GM18520 (cell line): ENCODE results near the gene FUT8.

ENCODE experiments used
- ATAC-seq: cut with Tn5 transposase; IDR thresholded peaks from one replicate; pipeline ENCODE4 v1.9.1; 2021; ENCODE audit not compliant: unreplicated experiment

The FUT8 gene

GRCh38 chr14:65491274-65491673 lies 78.7 kb downstream of the FUT8 start:
- no peak for ATAC-seq

GRCh38 chr14:65492266-65492665 lies 79.7 kb downstream of the FUT8 start:
- no peak for ATAC-seq

- no peak for ATAC-seq
These were observed 82.7 kb downstream of the FUT8 start for GRCh38 chr14:65495196-65495595.

- no peak for ATAC-seq
These were observed 83.9 kb downstream of the FUT8 start for GRCh38 chr14:65496178-65496993.

- ATAC-seq: no peak
These were observed 86.6 kb downstream of the FUT8 start for GRCh38 chr14:65499138-65499537.

GRCh38 chr14:65500075-65500474 lies 87.5 kb downstream of the FUT8 start:
- no peak for ATAC-seq

- ATAC-seq: no peak
These were observed 88.8 kb downstream of the FUT8 start for GRCh38 chr14:65501328-65501727.

- ATAC-seq: no peak
These were observed 90.2 kb downstream of the FUT8 start for GRCh38 chr14:65502676-65503124.

- ATAC-seq: no peak
These were observed 91.2 kb downstream of the FUT8 start for GRCh38 chr14:65503771-65504170.

GRCh38 chr14:65506801-65507200 lies 94.3 kb downstream of the FUT8 start:
- ATAC-seq: no peak

GRCh38 chr14:65509842-65510241 lies 97.3 kb downstream of the FUT8 start:
- no peak for ATAC-seq

- no peak for ATAC-seq
These were observed 101.1 kb downstream of the FUT8 start for GRCh38 chr14:65513671-65514070.

GRCh38 chr14:65517635-65518542 lies 105.4 kb downstream of the FUT8 start:
- ATAC-seq: no peak

GRCh38 chr14:65528069-65528468 lies 115.5 kb downstream of the FUT8 start:
- ATAC-seq: no peak

GRCh38 chr14:65531148-65531547 lies 118.6 kb downstream of the FUT8 start:
- no peak for ATAC-seq

- ATAC-seq: no peak
These were observed 121.3 kb downstream of the FUT8 start for GRCh38 chr14:65533736-65534404.

- ATAC-seq: no peak
These were observed 124.4 kb downstream of the FUT8 start for GRCh38 chr14:65536781-65537423.

- ATAC-seq: no peak
These were observed 136.3 kb downstream of the FUT8 start for GRCh38 chr14:65548878-65549277.

GRCh38 chr14:65549429-65549828 lies 136.9 kb downstream of the FUT8 start:
- ATAC-seq: no peak

- ATAC-seq: no peak
These were observed 138.5 kb downstream of the FUT8 start for GRCh38 chr14:65550779-65551643.
